Caki2 (cell line): ENCODE measurements around the gene DUSP19. TPM values are rescaled to one million over a fixed set of nuclear protein-coding genes. Genes with fewer than 3 reads are reported as not detected.
"Not testable (repeated sequence)": the region's sequence is repeated elsewhere in the genome, so short reads cannot be mapped to it uniquely, and the experiment has no call there.

Source experiments
- DNase-seq: peaks from one replicate; pipeline ENCODE4 v3.0.0-alpha.2; 2015; ENCODE audit warnings: low read depth
- in situ Hi-C: cut with HindIII; loops from 2 replicates; pipeline ENCODE4 v1.10.0; 2016; ENCODE audit warnings: low sequenced_read_pairs, low pct_unique_long_range_greater_than_20kb, mixed read lengths
- total RNA-seq: library from RNA; depleted of rRNA; stranded (reverse); fragments of >200 nt; shearing (Covaris generic); gene quantifications from 2 replicates; pipeline ENCODE4 v1.2.3, GENCODE V29; 2014; ENCODE audit warnings: low replicate concordance; rRNA removed

DUSP19 gene, protein sequence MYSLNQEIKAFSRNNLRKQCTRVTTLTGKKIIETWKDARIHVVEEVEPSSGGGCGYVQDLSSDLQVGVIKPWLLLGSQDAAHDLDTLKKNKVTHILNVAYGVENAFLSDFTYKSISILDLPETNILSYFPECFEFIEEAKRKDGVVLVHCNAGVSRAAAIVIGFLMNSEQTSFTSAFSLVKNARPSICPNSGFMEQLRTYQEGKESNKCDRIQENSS
- 2.6 and 10.3 TPM in 2 replicates for total RNA-seq

DNA sequence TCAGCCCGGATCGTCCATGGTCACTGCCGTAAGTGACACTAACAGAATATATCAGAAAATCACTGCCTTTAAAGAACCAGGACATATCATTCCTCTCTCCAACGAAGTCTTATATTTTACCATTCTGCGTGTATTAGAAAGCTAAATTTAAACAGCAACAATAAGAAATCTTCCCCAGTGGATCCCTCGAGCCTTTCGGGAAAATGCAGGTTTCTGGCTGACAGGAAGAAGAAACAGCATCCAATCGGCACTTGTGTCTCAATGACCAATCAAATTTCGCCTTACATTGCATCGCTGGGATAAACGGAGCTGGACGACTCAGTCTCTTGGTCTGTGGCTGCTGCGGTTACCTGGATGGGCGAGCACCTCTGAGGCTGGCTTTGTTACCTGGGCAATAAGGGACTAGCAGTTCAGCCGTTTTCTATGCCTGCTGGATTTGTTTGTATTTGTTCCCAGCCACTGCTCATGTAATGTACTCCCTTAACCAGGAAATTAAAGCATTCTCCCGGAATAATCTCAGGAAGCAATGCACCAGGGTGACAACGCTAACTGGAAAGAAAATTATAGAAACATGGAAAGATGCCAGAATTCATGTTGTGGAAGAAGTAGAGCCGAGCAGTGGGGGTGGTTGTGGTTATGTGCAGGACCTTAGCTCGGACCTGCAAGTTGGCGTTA lies at the start of gene DUSP19:
TSS of gene DUSP19 (plus strand) at position 284 of the 675 bp plus-strand sequence. CDS start at position 471, 187 bp downstream.
- in situ Hi-C loops: no loop called here
- DNase-seq: peak; percentile 95

DNA sequence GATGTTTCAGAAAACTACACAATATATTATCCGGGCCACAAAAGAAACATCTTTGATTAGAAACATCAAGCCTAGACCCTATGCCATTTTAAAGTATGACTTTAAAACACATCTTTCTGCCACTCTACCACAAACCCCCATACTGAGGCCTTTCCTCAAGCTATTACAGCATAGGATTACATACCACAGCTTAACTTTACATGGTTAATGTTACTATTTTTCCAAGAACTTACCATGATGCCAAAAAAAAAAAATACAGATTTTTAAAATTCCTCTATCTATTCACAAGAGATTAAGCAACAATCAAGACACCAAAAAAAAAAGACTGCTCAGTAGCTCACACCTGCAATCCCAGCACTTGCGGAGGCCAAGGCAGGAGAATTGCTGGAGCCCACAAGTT lies 49.3 kb upstream of the DUSP19 start:
- DNase-seq: no peak
- in situ Hi-C loops: no loop called here

DNA sequence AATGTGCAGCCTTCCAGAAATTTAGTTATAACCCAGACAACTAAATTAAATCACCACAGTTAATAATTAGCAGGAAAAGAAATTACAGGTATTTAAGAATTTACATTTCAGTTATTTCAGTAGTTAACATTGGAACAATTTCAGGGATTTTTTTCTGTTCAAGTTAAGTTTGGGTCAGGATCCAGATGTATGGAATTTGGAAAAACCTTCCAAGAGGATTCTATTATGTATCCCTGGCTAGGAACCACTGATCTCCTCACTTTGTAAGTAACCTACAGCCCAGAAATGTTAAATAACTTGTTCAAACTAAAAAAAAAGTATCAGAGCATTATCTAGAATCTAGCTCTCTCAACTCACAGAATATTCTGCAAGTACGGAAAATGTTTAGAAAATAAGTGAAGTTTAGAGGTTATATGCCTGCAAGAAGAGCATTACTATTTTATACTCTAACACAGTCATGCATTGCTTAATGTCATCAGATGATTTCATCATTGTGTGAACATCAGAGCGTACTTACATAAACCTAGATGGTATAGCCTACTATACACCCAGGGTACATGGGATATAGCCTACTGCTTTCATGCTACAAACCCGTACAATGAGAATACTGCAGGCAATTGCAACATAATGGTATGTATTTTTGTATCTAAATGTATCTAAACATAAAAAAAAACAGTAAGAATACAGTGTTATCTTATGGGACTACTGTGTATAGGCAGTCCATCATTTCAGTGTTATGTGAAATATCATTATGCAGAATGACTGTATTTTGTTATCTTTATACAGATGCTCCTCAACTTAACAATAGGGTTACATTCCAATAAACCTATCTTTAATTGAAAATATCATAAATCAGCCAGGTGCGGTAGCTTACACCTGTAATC lies 46.4 kb upstream of the DUSP19 start:
- in situ Hi-C loops: no loop called here
- DNase-seq: no peak

DNA sequence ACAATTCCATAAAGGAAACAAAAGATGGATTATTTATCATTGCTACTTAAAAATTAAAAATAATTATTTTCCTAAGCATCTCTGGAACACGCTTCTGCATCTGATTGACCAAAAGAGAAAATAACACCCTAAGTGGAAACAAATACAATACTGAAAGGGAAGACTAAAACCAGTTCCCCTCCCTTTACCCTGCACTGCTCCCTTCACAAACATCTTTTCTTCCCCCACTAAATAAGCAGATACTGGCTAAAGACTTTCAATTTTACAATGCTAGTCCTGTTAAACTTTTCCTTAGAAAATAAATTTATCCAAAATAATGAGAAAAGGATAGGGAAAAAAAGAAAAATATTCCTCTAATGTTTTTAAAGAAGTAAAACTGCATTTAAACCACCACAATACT lies 44.6 kb upstream of the DUSP19 start:
- in situ Hi-C loops: no loop called here
- DNase-seq: no peak

DNA sequence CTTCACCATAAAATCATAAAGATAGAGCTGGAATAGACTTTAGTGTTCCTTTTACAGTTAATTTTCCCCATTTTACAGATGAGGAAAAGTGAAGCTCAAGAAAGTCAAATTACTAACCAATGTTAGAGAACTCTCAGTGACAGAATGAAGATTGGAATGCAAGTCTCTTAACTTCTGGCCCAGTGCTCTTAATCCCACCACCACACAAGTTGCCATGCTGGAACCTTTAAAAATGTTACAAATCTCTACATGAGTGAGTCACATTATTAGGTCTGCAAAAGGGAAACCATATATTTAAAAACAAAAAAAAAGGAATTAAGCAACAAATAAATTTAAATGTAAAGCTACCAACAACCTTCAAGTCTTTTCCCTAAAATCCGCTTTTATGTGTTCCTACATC lies 43.7 kb upstream of the DUSP19 start:
- DNase-seq: no peak
- in situ Hi-C loops: no loop called here

DNA sequence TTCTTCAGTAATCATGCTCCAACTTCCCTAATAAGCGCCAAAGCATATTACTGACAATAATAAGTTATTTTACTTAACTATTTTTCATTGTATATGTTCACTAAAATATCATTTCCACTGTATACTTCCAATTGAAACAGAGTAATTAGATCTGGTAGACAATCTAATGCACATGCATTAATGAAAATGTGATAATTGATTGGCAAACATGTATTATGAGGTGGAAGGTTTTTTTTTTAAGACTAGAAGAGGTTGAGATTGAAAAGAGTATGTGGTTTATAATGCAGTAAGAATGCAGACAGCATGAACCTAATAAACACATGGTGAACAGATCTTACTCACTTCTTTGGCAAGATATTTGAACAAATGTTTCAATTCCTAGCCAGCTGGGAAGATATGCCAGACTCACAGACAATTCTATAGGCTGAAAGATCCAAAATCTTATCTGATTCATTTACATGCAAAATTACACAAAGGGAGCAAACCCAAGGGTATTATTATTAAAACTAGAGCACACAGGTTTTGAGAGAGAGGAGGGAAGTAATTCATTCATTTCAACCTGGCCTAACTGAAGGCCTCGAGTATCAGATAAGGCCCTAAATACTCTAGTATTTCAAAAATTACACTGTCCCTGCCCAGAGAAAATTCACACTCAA lies 43.1 kb upstream of the DUSP19 start:
- in situ Hi-C loops: no loop called here
- DNase-seq: no peak

DNA sequence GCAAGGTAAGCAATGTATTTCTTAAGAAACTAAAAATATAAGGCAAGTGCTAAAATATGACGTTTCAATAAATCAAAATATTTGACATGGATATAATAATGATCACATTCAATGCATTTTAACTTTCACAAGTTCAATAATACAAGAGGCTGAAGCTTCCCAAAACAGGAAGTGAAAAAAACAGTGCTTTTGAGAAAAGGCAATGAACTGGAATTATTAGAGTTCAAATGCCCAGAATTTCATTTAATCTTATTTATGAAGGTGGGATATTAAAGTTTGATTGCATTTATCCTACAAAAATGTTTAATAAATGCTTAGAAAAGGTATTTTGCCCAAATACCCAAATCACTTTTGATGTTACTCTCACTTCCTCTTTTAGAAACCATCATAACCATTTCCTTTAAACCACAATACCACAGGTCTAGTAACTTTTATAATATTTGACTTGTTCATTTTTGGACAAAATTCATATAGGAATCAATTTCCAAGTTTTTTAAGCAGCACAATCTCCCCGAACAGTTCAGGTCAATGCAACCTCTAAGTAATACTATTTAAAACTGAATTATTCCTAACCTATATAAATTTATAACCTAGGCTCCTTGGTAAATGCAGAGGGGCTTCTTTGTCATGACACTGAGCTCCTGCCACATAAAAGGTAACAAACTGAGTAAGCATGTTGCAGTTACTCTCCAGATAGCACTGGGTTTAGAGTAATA lies 42.4 kb upstream of the DUSP19 start:
- in situ Hi-C loops: no loop called here

DNA sequence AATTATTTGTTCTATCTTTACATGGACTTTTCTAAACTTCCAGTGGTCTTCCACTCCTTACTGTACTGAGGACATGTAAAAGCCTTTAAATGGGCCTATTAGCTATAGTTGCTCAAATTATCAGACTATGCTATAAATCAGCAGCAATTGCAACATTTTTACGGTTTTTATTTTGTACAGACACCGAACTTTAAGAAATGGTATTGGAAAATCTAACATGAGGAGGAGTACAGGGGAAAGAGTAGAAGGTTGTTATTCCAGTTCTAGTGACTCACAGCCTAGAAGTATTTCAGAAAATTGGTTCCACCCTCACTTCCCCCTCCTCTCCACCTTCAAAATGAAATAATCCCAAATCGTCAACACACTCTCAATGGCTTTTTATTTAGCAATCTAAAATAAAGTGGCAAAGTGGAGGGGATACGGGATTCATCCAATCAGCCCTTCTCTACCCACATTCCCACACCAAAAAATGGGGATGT lies 41.4 kb upstream of the DUSP19 start:
- peak; percentile 62 for DNase-seq
- in situ Hi-C loops: no loop called here

More for the DNA sequence above, 42.4 kb upstream of the DUSP19 start:
- DNase-seq: no peak

DNA sequence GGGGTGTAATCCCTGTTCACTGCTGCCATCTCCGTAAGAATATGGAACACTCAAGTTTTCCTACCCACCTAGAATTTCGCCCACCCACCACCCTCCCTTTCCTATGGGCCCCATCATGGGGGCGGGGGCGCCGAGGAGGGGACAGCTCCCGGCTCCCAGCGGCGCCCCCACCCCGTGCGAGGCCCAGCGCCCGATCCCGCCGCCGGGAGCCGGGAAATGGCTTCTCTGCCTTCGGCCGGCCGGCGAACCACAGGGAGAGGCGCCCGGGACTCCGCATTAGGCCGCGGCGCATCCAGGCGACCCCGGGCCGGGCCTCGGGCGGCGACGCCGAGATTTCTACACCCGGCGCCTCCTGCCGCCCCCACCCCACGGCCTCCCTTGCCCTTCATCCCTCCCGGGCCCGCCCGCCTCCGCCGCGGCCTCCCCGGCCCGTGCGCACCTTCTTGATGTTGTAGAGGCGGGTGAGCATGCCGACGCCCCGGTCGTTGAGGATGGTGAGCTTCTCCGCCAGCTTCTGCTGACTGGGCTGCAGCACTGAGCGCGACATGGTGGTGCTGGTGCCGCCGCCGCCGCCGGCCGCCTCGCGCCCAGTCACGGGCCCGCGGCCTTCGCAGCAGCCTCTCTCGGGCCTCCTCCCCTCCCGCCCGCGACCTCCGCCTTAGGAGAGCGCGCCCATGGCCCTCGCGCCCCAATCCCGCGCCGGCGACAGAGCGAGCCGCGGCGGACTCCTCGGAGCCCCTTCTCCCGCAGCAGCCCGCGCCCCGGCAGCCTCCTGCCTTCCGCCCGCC lies 40.8 kb upstream of the DUSP19 start:
- peak; percentile 62 for DNase-seq
- in situ Hi-C loops: no loop called here

DNA sequence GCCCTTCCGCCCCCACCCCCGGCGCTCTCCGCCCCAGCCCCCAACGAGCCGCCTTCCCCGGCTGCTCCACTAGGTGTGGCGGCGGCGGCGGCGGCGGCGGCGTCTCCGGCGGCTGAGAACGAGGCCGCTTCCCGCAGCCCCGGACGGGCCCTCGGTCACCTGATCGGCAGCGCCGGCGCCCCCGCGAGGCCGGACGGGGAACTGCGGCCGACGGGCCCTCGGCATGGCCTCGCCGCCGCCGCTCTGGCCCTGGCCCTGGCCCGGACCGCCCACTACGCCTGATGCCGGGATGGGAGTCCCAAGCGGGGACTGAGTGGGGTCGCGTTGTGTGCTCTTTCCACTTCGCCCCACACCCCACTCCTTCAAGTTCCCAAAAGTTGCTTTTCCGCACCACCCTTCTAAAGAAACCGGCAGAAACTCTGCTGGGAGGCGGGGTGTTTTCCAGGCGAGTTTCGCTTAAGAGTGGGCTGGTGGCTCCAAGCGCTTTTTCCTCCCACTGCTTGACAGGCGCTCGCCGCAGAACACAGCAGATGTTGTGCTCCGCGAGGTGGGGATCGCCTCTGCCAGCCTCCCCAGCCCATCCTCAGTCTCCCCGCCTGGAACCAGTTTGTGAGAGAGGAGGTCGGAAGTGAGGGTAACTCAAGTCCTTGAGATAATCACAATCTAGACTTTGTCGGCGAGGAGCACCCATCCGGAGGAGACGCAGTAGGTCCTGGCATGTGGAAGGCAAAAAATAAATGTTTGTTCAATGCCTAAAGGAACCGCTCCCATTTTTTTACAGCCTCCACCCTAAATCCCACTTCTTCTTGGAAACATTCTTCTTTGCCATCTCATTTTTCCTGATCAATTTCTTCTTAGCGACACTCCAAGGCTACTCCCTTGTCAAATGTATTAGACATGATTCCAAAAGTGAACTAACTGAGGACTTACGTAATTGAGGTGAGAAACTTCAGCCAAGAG lies 39.9 kb upstream of the DUSP19 start, which contains the start of gene NCKAP1:
TSS of gene NCKAP1 (minus strand) at position 117 of the 960 bp plus-strand sequence. CDS start 358 bp downstream, outside the sequence.
- peak; percentile 88 for DNase-seq
- in situ Hi-C loops: no loop called here

DNA sequence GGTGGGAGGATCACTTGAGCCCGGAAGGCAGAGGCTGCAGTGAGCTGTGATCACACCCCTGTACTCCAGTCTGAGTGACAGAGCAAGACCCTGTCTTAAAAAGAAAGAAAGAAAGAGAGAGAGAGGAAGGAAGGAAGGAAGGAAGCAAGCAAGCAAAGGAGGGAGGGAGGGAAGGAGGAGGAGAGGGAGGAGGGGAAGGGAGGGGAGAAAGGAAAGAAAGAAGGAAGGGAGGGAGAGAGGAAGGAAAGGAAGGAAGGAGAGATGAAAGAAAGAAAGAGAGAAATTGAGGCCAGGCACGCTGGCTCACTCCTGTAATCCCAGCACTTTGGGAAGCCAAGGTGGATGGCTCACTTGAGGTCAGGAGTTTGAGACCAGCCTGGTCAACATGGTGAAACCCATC lies 37.9 kb upstream of the DUSP19 start:
- in situ Hi-C loops: no loop called here
- DNase-seq: no peak

DNA sequence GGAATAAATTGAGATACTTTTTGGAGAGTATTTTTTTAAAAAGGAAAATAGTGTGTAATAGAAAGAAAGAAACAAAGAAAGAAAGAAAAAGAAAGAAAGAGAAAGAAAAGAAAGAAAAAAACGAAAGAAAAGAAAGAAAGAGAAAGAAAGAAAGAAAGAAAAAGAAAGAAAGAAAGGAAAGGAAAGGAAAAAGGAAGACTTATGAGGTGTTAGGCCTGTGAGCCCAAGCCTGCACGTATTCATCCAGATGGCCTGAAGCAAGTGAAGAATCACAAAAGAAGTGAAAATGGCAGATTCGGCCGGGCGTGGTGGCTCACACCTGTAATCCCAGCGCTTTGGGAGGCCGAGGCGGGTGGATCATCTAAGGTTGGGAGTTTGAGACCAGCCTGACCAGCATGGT lies 35.0 kb upstream of the DUSP19 start:
- DNase-seq, in situ Hi-C loops: not testable (repeated sequence)

DNA sequence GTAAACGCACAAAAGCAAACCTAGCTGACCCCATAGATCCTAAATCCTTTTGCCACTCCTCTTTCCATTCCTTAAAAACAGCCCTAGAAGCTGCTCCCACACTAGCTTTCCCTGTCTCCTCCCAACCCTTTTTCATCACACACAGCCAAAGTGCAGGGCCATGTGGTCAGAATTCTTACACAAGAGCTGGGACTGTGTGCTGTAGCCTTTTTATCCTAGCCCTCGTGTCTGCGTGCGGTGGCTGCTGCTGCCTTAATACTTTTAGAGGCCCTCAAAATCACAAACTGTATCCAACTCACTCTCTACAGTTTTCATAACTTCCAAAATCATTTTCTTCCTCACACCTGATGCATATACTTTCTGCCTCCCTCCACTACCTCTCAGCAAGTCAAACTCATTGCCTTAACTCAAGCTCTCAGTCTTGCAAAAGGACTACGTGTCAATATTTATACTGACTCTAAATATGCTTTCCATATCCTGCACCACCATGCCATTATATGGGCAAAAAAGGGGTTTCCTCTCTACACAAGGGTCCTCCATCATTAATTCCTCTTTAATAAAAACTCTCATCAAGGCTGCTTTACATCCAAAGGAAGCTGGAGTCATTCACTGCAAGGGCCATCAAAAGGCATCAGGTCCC lies 30.9 kb upstream of the DUSP19 start:
- DNase-seq, in situ Hi-C loops: not testable (repeated sequence)

DNA sequence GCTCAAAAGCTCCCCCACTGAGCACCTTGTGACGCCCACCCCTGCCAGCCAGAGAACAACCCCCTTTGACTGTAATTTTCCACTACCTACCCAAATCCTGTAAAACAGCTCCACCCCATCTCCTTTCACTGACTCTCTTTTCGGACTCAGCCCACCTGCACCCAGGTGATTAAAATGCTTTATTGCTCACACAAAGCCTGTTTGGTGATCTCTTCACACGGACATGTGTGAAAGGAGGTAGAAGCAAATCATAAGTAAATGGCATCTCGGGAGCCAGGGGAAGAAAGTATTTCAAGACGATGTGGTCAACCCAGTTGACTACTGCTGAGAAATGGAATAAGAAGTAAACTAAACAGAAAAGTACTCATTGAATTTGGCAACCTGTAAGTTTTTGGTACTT lies 29.1 kb upstream of the DUSP19 start:
- in situ Hi-C loops: no loop called here

DNA sequence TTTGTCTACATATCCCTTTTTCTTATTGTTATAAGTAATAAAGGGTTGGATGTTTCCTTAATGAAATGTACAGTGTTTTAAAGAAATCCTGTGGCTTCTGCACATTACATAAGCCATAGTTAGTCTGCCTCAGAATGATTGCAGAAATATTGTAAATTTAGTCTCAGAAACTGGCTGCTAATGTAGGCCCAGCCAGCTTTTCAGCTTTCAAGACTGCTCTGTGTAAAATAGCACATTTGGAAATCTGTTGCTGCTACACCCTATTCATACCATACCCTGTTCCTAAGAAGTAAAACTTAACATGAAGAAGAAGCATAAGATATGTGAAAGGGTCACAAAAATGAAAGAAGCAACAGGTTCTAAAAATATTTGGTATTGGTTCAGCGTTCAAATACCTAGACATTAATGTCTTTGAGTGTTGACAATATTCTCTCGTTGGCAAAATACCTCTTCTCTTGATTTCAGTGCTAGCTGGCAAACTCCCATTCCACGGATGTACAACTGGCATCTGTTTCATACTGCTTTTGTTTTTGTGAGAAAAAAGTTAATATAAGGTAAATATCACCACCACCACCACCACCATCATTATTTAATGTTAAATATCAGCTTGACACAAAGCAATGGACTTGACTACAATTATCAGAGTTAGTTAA lies 21.1 kb upstream of the DUSP19 start:
- in situ Hi-C loops: no loop called here
- DNase-seq: no peak

More for the DNA sequence above, 29.1 kb upstream of the DUSP19 start:
- DNase-seq: no peak
